GM18907 (cell line): Measurements from ENCODE around the gene ADRA2C.

ENCODE experiments used
- ATAC-seq: cut with Tn5 transposase; IDR thresholded peaks from one replicate; pipeline ENCODE4 v1.9.1; 2021; ENCODE audit warnings: mild to moderate bottlenecking, moderate library complexity; ENCODE audit not compliant: unreplicated experiment

ADRA2C gene

GRCh38 chr4:3732076-3733028 lies 33.8 kb upstream of the ADRA2C start:
- ATAC-seq = no peak

GRCh38 chr4:3733195-3733594 lies 33.0 kb upstream of the ADRA2C start:
- ATAC-seq = no peak

- ATAC-seq = no peak
These were observed 31.0 kb upstream of the ADRA2C start for GRCh38 chr4:3735196-3735595.

GRCh38 chr4:3736290-3736689 lies 29.9 kb upstream of the ADRA2C start:
- no peak for ATAC-seq

GRCh38 chr4:3736806-3737205 lies 29.4 kb upstream of the ADRA2C start:
- no peak for ATAC-seq

GRCh38 chr4:3739577-3739976 lies 26.6 kb upstream of the ADRA2C start:
- ATAC-seq = no peak

GRCh38 chr4:3740256-3740655 lies 25.9 kb upstream of the ADRA2C start:
- no peak for ATAC-seq

- ATAC-seq = no peak
These were observed 24.8 kb upstream of the ADRA2C start for GRCh38 chr4:3741217-3742011.

- no peak for ATAC-seq
These were observed 23.6 kb upstream of the ADRA2C start for GRCh38 chr4:3742610-3743009.

GRCh38 chr4:3744232-3744631 lies 22.0 kb upstream of the ADRA2C start:
- ATAC-seq = no peak

- no peak for ATAC-seq
These were observed 21.3 kb upstream of the ADRA2C start for GRCh38 chr4:3744901-3745300.

GRCh38 chr4:3745886-3746656 lies 20.1 kb upstream of the ADRA2C start:
- ATAC-seq = no peak

- ATAC-seq = no peak
These were observed 19.2 kb upstream of the ADRA2C start for GRCh38 chr4:3746701-3747580.

GRCh38 chr4:3747581-3747904 lies 18.6 kb upstream of the ADRA2C start:
- ATAC-seq = no peak

- ATAC-seq = no peak
These were observed 17.9 kb upstream of the ADRA2C start for GRCh38 chr4:3748136-3748898.

GRCh38 chr4:3749081-3749480 lies 17.1 kb upstream of the ADRA2C start:
- no peak for ATAC-seq

- ATAC-seq = no peak
These were observed 15.9 kb upstream of the ADRA2C start for GRCh38 chr4:3750334-3750733.

GRCh38 chr4:3752022-3752421 lies 14.2 kb upstream of the ADRA2C start:
- no peak for ATAC-seq

- no peak for ATAC-seq
These were observed 12.3 kb upstream of the ADRA2C start for GRCh38 chr4:3753726-3754412.
